Nephron progenitor cell (in vitro differentiated cells): Measurements from ENCODE around the gene FAM210A.

Experiments used
- DNase-seq: peaks from one replicate; pipeline ENCODE4 v3.0.0; 2021
- H3K27ac Mint-ChIP-seq: 2 replicates; pipeline ENCODE4 v1.8.0; 2021; ENCODE audit warnings: mild to moderate bottlenecking, moderate library complexity, mixed read lengths
- H3K27me3 Mint-ChIP-seq: 2 replicates; pipeline ENCODE4 v1.8.0; 2021; ENCODE audit warnings: mild to moderate bottlenecking, low read depth, mixed read lengths; ENCODE audit not compliant: poor library complexity
- H3K36me3 Mint-ChIP-seq: 2 replicates; pipeline ENCODE4 v1.8.0; 2021; ENCODE audit warnings: low read depth, mixed read lengths
- H3K4me1 Mint-ChIP-seq: 2 replicates; pipeline ENCODE4 v1.8.0; 2021; ENCODE audit warnings: mixed read lengths
- H3K4me3 Mint-ChIP-seq: 2 replicates; pipeline ENCODE4 v1.8.0; 2021; ENCODE audit warnings: mild to moderate bottlenecking, moderate library complexity, mixed read lengths
- H3K9me3 Mint-ChIP-seq: 2 replicates; pipeline ENCODE4 v1.8.0; 2021; ENCODE audit warnings: mild to moderate bottlenecking, moderate library complexity, mixed read lengths
- CTCF ChIP-seq: fragments of 200-600 bp; sonication (generic); IDR thresholded peaks from 2 replicates; pipeline ENCODE4 v1.5.0; 2021; ENCODE audit warnings: antibody characterized with exemption

Gene FAM210A

GRCh38 chr18:13614641-13615288 is 111.6 kb downstream of the FAM210A start:
- Mint-ChIP-seq H3K4me3 (no peak overlapping the region), H3K27me3 (peaks cover 40% of the 10 kb centered on the region)

DNA sequence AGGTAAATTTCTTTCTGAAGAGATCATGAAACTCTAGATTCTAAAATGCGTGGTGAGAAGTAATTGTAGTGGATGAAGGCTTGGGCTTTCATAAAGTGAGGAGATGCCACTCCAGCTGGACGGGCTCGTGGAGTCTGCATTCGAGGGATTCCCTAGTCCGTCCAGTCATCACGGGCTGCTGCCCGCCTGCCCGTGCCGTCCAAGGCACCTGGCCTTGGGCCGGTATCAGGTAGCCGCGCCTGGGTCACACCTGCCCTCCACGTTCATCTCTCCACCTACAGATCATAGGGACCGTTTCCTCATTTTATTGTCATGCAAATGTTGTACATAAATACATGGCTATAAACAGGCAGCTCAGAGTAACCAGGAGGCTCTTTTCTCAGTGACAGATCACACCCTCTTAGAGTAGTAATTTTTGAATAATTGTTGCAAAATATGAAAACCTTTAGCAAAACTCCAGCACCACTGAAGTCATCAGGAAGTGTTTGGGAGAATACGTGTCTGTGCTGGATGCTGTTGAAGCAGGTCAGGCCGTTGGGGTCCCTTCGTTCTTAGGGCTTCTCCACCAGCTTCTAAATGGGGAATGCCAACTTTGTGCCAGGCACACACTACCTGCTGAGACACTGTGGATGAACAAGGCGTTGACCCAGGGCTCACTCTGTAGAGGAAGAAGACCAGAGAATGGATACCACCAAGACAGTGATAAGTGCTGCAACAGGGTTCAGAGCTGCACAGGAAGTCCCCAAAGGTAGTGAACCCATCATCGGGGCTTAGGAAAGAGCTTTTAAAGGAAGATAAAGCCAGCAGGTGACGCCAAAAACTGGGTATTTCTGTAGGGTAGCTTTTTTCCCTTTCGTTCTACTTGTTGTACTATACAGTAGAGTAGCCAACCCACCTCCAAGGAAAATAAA is 112.5 kb downstream of the FAM210A start:
- Mint-ChIP-seq H3K9me3 (no peaks in the 10 kb centered on the region), H3K27me3 (peaks cover 45% of the 10 kb centered on the region), H3K4me3 (no peak overlapping the region), H3K27ac (no peak overlapping the region), H3K4me1 (peaks cover 54% of the 10 kb centered on the region), H3K36me3 (no peaks in the 10 kb centered on the region)
- DNase-seq: no peak
- no peak for TF ChIP-seq CTCF

More at GRCh38 chr18:13614641-13615288, 111.6 kb downstream of the FAM210A start:
- no peak for TF ChIP-seq CTCF
- no peaks in the 10 kb centered on the region for H3K9me3 Mint-ChIP-seq
- peaks cover 51% of the 10 kb centered on the region for H3K4me1 Mint-ChIP-seq
- H3K36me3 Mint-ChIP-seq: no peaks in the 10 kb centered on the region
- no peak for DNase-seq
- H3K27ac Mint-ChIP-seq: peak overlapping the region; percentile 88
